GM18868 (cell line): ENCODE data around the gene TTC23.

Source experiments
- ATAC-seq: cut with Tn5 transposase; IDR thresholded peaks from one replicate; pipeline ENCODE4 v1.9.1; 2021; ENCODE audit warnings: mild to moderate bottlenecking, moderate library complexity; ENCODE audit not compliant: unreplicated experiment

Gene TTC23

GRCh38 chr15:99140590-99140989, 108.8 kb downstream of the TTC23 start:
- ATAC-seq: no peak

DNA sequence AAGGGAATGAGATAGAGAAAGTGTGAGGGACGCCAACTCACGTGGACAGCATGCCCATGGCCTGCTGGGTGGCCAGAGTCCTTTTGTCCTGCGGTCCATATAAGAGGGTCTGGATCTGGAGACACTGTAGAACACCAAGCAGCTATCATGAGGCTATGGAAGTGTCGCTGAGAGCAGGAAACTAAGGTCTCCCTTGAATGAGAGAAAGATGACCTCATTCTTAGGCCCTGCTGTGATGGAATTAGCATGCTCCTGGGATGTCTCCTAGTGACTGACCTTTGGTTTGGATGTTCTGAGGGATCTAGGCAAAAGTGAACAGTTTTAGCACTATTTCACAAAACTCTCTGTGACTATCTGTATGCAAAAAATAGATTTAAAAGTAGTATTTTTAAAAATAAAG, 110.1 kb downstream of the TTC23 start:
- no peak for ATAC-seq

- no peak for ATAC-seq
Observed at GRCh38 chr15:99138491-99138982, 110.8 kb downstream of the TTC23 start.

- ATAC-seq: no peak
Observed at GRCh38 chr15:99137877-99138276, 111.5 kb downstream of the TTC23 start.

DNA sequence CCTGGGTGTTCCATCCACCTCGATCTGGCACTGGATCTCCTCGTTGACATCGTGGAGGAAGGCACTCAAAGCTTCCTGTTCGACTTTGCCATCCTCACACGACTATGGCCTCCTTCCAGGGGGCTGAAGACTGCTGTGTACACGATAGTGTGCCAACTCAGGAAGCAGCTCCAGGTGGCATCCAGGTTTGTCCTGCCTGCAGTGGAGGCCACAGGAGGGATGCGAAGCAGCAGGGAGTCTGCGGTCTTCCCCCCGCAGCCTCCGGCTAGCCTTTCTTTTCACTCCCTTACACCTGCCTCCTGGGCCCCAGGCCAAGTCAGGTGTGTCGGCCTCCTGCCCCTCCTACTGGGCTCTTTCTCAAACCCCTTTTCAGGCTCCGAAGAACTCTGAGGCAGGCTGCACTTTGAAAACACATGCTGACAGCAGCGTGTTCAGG, 112.3 kb downstream of the TTC23 start:
- ATAC-seq: no peak

- ATAC-seq: peak; percentile 96
Observed at GRCh38 chr15:99135194-99135593, 114.2 kb downstream of the TTC23 start.

DNA sequence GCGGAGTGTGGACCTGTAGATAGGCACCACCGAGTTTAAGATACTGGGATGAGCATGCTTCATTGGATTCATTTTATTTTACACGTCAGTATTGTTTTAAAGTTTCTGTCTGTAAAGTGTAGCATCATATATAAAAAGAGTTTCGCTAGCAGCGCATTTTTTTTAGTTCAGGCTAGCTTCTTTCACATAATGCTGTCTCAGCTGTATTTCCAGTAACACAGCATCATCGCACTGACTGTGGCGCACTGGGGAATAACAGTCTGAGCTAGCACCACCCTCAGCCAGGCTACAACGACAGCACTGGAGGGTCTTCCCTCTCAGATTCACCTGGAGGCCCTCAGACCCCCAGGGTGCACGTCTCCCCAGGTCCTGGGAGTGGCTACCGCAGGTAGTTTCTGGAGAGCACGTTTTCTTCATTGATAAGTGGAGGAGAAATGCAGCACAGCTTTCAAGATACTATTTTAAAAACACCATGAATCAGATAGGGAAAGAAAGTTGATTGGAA, 115.0 kb downstream of the TTC23 start:
- no peak for ATAC-seq

DNA sequence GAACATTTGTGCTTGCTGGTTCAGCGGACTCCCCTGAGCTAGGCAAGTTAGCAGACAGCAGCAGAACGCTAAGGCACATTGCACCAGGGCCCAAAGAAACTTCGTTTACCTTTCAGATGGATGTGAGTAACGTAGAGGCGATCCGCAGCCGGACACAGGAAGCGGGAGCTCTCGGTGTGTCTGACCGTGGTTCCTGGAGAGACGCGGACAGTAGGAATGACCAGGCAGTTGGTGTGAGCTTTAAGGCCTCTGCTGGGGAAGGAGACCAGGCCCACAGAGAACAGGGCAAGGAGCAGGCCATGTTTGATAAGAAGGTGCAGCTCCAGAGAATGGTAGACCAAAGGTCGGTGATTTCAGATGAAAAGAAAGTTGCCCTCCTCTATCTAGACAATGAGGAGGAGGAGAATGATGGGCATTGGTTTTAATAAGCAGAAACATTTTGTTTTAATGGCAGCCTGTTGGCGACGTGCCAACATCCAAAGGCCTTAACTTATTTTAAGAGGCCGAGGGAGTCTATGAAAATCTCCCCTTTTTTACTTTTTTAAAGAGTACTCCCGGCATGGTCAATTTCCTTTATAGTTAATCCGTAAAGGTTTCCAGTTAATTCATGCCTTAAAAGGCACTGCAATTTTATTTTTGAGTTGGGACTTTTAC, 116.6 kb downstream of the TTC23 start:
- no peak for ATAC-seq

GRCh38 chr15:99132122-99132521, 117.3 kb downstream of the TTC23 start:
- no peak for ATAC-seq

DNA sequence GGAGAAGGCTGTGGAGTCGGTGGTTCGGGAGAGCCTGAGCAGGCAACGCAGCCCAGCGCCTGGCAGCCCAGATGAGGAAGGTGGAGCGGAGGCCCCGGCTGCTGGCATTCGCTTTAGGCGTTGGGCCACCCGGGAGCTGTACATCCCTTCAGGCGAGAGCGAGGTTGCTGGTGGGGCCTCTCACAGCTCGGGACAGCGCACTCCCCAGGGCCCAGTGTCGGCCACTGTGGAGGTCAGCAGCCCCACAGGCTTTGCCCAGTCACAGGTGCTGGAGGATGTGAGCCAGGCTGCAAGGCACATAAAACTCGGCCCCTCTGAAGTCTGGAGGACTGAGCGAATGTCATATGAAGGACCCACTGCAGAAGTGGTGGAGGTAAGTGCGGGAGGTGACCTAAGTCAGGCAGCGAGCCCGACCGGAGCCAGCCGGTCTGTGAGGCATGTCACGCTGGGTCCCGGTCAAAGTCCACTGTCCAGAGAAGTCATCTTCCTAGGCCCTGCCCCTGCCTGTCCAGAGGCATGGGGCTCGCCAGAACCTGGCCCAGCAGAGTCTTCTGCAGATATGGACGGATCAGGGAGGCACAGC, 117.8 kb downstream of the TTC23 start:
- no peak for ATAC-seq

GRCh38 chr15:99130765-99131440, 118.5 kb downstream of the TTC23 start:
- ATAC-seq: no peak

GRCh38 chr15:99130314-99130713, 119.1 kb downstream of the TTC23 start:
- ATAC-seq: no peak

DNA sequence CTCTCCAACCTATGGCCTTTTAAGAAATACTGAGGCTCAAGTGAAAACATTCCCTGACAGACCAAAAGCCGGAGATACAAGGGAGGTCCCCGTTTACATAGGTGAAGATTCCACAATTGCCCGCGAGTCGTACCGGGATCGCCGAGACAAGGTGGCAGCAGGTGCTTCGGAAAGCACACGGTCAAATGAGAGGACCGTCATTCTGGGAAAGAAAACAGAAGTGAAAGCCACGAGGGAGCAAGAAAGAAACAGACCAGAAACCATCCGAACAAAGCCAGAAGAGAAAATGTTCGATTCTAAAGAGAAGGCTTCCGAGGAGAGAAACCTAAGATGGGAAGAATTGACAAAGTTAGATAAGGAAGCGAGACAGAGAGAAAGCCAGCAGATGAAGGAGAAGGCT, 119.7 kb downstream of the TTC23 start:
- no peak for ATAC-seq

DNA sequence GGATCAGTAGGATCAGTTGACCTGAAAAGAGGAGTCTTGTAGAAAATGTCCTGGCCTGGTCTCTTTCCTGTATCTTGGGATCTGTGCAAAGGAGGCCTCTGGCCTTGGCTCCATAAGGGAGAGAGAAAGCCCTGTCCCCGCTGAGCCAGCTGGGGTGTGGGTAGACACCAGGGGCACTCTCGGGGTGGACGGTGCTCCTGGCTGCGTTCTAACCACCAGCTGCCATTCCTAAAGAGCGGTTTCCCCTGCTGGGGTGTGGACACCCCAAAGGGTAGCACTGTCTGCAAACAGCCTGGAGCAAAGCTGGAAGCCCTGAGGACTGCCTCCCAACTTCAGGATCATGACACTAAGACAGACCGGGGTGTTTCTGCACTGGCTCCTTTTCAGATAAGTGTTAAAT, 121.0 kb downstream of the TTC23 start:
- no peak for ATAC-seq

DNA sequence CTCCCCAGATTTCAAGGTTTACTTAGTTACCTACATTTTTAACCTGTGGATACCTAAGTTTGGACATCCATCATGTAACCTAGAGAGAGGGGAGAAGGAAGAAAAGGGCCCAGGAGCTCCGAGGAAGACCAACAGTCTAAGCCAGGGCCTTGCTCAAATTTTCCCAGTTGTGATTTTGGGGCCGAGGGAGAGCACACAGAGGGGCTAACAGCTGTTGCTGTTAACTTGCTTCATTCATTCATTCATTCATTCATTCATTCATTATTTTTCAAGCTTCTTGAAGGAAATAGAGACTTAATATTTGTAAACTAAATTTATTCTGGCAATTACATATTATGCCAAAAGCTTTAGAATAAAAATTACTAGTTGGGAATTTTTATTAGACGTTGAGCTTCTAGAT, 121.6 kb downstream of the TTC23 start:
- ATAC-seq: no peak

DNA sequence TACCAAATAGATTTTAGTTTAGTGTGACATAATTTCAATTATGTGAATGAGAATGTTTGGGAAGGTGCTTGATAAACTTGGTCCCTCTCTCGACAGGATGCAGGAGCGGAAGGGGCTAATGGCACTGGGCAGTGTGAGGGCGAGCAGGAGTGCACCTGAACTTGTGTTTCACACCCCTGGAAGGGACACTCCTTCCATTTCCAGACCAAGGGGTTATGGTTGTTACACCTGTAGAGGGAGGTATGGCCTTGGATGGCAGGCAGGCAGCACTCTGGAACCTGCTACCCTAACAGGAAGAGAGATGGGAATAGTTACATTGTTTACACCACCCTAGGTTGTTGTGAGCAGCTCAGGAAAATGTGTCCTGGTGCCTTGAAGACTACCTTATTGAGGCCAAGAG, 122.5 kb downstream of the TTC23 start:
- no peak for ATAC-seq

DNA sequence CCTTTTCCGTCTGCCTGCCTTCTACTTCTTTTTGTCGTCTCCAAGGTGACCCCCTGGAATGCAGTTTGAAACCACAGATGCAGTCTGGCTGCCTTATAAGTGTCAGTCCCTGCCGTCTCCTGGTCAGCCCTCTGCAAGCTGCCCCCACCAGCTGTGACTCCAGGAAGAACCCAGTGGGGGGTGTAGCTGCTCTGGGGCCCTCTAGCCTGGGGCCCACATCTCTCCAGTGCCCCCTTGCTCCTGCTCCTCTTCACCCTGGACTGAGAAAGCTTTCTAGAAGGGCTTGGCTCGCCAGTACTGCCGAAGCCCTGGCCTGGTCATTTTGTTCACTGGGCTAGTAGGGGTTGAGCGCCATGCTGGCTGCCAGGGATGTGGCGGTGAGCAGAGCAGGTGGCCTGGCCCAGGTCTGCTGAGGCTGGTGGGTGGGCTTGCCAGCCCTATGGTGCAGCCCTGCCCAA, 123.2 kb downstream of the TTC23 start:
- no peak for ATAC-seq

- no peak for ATAC-seq
Observed at GRCh38 chr15:99125061-99125891, 124.1 kb downstream of the TTC23 start.

- ATAC-seq: no peak
Observed at GRCh38 chr15:99124641-99125040, 124.7 kb downstream of the TTC23 start.

DNA sequence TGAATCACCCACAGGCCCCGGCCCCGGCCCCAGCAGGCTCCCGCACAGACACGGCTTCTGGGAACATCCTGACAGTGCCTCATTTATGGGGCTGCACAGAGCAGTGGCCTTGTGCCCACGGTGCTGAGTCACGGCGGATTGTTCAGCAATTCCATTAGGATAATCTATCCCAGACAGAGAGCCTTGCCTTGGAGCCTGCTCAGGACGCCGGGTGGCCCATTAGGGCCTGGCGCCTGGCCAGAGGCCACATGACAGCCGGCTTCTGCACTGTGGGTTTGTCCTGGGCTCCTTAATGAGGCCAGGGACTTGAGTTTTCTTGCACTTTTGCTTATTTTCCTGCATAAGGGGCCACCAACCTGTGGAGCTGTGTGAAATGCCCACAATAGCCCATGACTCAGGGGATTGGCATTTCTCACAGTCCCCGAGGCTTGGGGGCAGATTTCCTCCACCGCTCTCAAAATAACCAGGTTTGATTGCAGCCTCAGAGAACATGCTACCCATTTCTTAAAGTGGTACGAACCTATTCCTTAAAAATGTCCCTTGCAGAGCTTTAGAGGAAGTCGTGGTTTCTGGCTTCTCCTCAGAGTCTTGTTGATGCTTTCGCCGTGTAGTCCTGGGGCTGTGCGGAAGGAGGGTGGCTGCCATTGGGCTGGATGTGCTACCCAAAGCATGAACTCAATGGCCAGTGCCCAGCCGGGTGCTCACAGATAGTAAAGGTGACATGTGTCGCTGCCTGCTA, 125.5 kb downstream of the TTC23 start:
- ATAC-seq: no peak
